Transverse colon (tissue), 4 donors: Measurements from ENCODE around the gene RD3L. TPM values are rescaled to one million over a fixed set of nuclear protein-coding genes. Genes with fewer than 3 reads are reported as not detected.

ENCODE experiments used
- DNase-seq: peaks from one replicate; pipeline ENCODE4 v3.0.0-alpha.2; 2019
- H3K27ac ChIP-seq, 4 donors: fragments of 200-600 bp; sonication (generic); 2 replicates each; pipeline ENCODE4 v1.5.1; 2016 to 2018; ENCODE audit warnings: inconsistent platforms in 4 of 4
- H3K27me3 ChIP-seq: fragments of 200-600 bp; sonication (generic); 2 replicates; pipeline ENCODE4 v1.5.1; 2017; ENCODE audit warnings: inconsistent platforms
- H3K36me3 ChIP-seq, 4 donors: fragments of 200-600 bp; sonication (generic); 2 replicates each; pipeline ENCODE4 v1.5.1; 2017 to 2019; ENCODE audit warnings: inconsistent platforms in 4 of 4
- H3K4me1 ChIP-seq, 4 donors: fragments of 200-600 bp; sonication (generic); 2 replicates each; pipeline ENCODE4 v1.5.1; 2017 to 2020; ENCODE audit warnings: inconsistent platforms in 4 of 4
- H3K4me3 ChIP-seq, 4 donors: fragments of 200-600 bp; sonication (generic); 1 replicate in 1 of 4; 2 replicates in 3 of 4; pipeline versions ENCODE4 v1.5.1 to v1.6.1; 2017 to 2019; ENCODE audit warnings: inconsistent platforms in 4 of 4
- H3K9me3 ChIP-seq, 2 donors: fragments of 200-600 bp; sonication (generic); 2 replicates each; pipeline ENCODE4 v1.5.1; 2017 to 2019; ENCODE audit warnings: inconsistent platforms in 2 of 2
- EP300 ChIP-seq: sonication (generic); formaldehyde crosslinking; IDR thresholded peaks from one replicate; pipeline ENCODE4 v1.6.1; 2017; ENCODE audit warnings: antibody characterized with exemption, low read depth
- POLR2A ChIP-seq: fragments of 450-650 bp; IDR thresholded peaks from one replicate; pipeline ENCODE4 v1.6.1; 2016; ENCODE audit warnings: antibody characterized with exemption, mild to moderate bottlenecking, moderate library complexity
- POLR2AphosphoS5 ChIP-seq, 3 donors: sonication (generic); formaldehyde crosslinking; IDR thresholded peaks; one replicate each; pipeline ENCODE4 v1.6.1; 2016; ENCODE audit warnings: antibody characterized with exemption in 3 of 3
- WGBS, 2 donors: methylation state at CpG; one replicate each; pipeline ENCODE4 v1.1.5; 2018; ENCODE audit warnings: low coverage in 1 of 2; 5-methylcytosine and 5-hydroxymethylcytosine counted together
- in situ Hi-C, 4 donors: fragments of 200-750 bp; cut with MboI; loops; one replicate each; pipeline versions ENCODE4 v1.15.0 to v1.15.1; 2017; ENCODE audit warnings: low sequenced_read_pairs in 3 of 4, low pct_ligation_motif_present in 1 of 4, low pct_unique_long_range_greater_than_20kb in 1 of 4
- intact Hi-C: fragments of 100-400 bp; cut with DNase I; formaldehyde crosslinking; loops from one replicate; pipeline ENCODE4 v1.15.1; 2023; ENCODE audit warnings: low total_unique reads
- total RNA-seq, 4 donors: library from RNA; depleted of rRNA; stranded (reverse); fragments of >200 nt; gene quantifications; one replicate each; pipeline ENCODE4 v1.1.0, GENCODE V29; 2016
- TF ChIP-seq, protein P1 (sequence below), 5 experiments: fragments of 200-600 bp in 3 of 5; fragments of 450-650 bp in 2 of 5; sonication (generic) in 3 of 5; IDR thresholded peaks; 1 replicate in 2 of 5; 2 replicates in 3 of 5; pipeline ENCODE4 v1.5.1; 2016 to 2017; ENCODE audit warnings: antibody characterized with exemption in 5 of 5, inconsistent platforms in 3 of 5, mild to moderate bottlenecking in 2 of 5, moderate library complexity in 1 of 5

Gene RD3L
- total RNA-seq, 4 donors from 2014 or later: not detected

DNA sequence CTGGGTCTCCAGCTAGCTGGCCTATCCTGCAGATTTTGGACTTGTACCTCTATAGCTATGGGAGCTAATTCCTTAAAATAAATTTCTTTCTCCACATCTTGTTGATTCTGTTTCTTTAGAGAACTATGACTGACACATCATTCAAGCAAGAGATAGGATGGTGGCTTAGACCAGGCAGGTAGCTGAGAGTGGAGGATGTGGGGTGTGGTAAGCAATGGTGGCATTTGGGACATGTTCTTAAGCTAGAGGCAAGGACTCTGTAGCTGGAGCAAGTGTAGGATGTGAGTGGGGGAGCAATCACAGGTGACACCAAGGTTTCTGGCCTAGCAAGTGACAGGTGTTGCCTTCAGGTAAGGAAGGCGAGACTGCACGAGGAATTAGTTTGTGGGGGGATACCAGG, 7.2 kb downstream of the RD3L start:
- Histone ChIP-seq H3K27me3 (peaks cover 3% of the 10 kb centered on the region), H3K9me3 (no peaks in the 10 kb centered on the region), H3K4me1 (peaks cover 0 to 13% (median 4%) of the 10 kb centered on the region in 4 donors), H3K36me3 (no peaks in the 10 kb centered on the region), H3K27ac (no peak overlapping the region), H3K4me3 (no peak overlapping the region)
- 83 to 88% methylated on average over 2 of the region's 2 CpGs for WGBS, 2 donors
- no peak for TF ChIP-seq POLR2A
- TF ChIP-seq POLR2AphosphoS5 (IDR thresholded peaks at IDR 0.05): no peak
- no peak for TF ChIP-seq EP300
- intact Hi-C loops (no loop called here), in situ Hi-C loops (no loop called here)
- DNase-seq: no peak

- Histone ChIP-seq H3K27ac (no peak overlapping the region), H3K4me3 (no peak overlapping the region), H3K36me3 (no peaks in the 10 kb centered on the region), H3K27me3 (no peaks in the 10 kb centered on the region), H3K4me1 (peaks cover 0 to 13% (median 4%) of the 10 kb centered on the region in 4 donors), H3K9me3 (no peaks in the 10 kb centered on the region)
- in situ Hi-C loops (no loop called here), intact Hi-C loops (no loop called here)
- TF ChIP-seq POLR2AphosphoS5 (IDR thresholded peaks at IDR 0.05): no peak
- no peak for TF ChIP-seq POLR2A
- no peak for TF ChIP-seq EP300
- TF ChIP-seq, protein P1, sequence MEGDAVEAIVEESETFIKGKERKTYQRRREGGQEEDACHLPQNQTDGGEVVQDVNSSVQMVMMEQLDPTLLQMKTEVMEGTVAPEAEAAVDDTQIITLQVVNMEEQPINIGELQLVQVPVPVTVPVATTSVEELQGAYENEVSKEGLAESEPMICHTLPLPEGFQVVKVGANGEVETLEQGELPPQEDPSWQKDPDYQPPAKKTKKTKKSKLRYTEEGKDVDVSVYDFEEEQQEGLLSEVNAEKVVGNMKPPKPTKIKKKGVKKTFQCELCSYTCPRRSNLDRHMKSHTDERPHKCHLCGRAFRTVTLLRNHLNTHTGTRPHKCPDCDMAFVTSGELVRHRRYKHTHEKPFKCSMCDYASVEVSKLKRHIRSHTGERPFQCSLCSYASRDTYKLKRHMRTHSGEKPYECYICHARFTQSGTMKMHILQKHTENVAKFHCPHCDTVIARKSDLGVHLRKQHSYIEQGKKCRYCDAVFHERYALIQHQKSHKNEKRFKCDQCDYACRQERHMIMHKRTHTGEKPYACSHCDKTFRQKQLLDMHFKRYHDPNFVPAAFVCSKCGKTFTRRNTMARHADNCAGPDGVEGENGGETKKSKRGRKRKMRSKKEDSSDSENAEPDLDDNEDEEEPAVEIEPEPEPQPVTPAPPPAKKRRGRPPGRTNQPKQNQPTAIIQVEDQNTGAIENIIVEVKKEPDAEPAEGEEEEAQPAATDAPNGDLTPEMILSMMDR (IDR thresholded peaks at IDR 0.05): no peak
- DNase-seq: no peak
- WGBS, 2 donors: 69 to 82% methylated on average over 10 to 11 of the region's 11 CpGs
Observed at GRCh38 chr14:103932791-103933490, 9.4 kb downstream of the RD3L start.

DNA sequence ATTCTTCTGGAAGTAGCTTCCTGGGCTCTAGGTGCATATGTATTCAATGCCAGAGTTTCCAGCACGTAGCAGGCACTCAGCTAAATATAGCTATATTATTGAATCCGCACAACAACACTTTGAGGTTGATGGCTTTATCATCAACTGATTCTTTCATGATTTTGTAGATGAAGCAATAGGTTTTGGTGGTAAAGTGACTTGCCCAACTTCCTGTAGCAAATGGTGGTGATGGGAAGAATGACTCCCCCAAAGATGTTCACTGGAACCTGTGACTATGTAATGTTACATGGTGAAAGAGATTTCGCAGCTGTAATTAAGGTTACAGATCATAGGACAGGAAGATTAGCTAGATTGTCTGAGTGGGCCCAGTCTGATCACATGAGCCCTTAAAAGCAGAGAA, 10.9 kb downstream of the RD3L start:
- no peak overlapping the region for H3K27ac ChIP-seq
- 78 to 100% methylated on average over 1 to 3 of the region's 3 CpGs for WGBS, 2 donors

GRCh38 chr14:103930051-103930604, 12.2 kb downstream of the RD3L start:
- H3K9me3 ChIP-seq: no peaks in the 10 kb centered on the region
- no peak overlapping the region for H3K27ac ChIP-seq
- H3K27me3 ChIP-seq: no peaks in the 10 kb centered on the region
- TF ChIP-seq, protein P1 (IDR thresholded peaks at IDR 0.05): no peak
- H3K36me3 ChIP-seq: no peaks in the 10 kb centered on the region
- WGBS, 2 donors: 76 to 79% methylated on average over 11 to 14 of the region's 14 CpGs
- intact Hi-C loops: no loop called here
- in situ Hi-C loops: no loop called here
- peaks cover 0 to 13% (median 6%) of the 10 kb centered on the region in 4 donors for H3K4me1 ChIP-seq
- DNase-seq: no peak
- H3K4me3 ChIP-seq: no peak overlapping the region

More for the DNA sequence above, 10.9 kb downstream of the RD3L start:
- Histone ChIP-seq H3K27me3 (no peaks in the 10 kb centered on the region), H3K36me3 (no peaks in the 10 kb centered on the region), H3K4me3 (no peak overlapping the region), H3K4me1 (peaks cover 0 to 13% (median 4%) of the 10 kb centered on the region in 4 donors), H3K9me3 (no peaks in the 10 kb centered on the region)
- in situ Hi-C loops: no loop called here
- TF ChIP-seq EP300 (no peak), POLR2A (no peak), POLR2AphosphoS5 (IDR thresholded peaks at IDR 0.05) (no peak)
- TF ChIP-seq, protein P1 (IDR thresholded peaks at IDR 0.05): no peak
- intact Hi-C loops: no loop called here
- no peak for DNase-seq
